Pulmonary artery endothelial cell (primary cell): Measurements from ENCODE around the gene VARS1. TPM values are rescaled to one million over a fixed set of nuclear protein-coding genes. Genes with fewer than 3 reads are reported as not detected.
"Not testable (repeated sequence)": the region's sequence is repeated elsewhere in the genome, so short reads cannot be mapped to it uniquely, and the experiment has no call there.

ENCODE experiments used
- DNase-seq: peaks from one replicate; pipeline ENCODE4 v3.0.0-alpha.2; 2011; ENCODE audit warnings: low read depth, low spot score
- total RNA-seq: library from RNA; depleted of rRNA; stranded (reverse); fragments of >200 nt; gene quantifications from 2 replicates; pipeline ENCODE4 v1.2.3, GENCODE V29; 2014

The VARS1 gene
- total RNA-seq, 1 donor from 2014 or later = 74.0 TPM

- no peak for DNase-seq
These were observed 26.7 kb upstream of the VARS1 start for GRCh38 chr6:31822036-31822821.

DNA sequence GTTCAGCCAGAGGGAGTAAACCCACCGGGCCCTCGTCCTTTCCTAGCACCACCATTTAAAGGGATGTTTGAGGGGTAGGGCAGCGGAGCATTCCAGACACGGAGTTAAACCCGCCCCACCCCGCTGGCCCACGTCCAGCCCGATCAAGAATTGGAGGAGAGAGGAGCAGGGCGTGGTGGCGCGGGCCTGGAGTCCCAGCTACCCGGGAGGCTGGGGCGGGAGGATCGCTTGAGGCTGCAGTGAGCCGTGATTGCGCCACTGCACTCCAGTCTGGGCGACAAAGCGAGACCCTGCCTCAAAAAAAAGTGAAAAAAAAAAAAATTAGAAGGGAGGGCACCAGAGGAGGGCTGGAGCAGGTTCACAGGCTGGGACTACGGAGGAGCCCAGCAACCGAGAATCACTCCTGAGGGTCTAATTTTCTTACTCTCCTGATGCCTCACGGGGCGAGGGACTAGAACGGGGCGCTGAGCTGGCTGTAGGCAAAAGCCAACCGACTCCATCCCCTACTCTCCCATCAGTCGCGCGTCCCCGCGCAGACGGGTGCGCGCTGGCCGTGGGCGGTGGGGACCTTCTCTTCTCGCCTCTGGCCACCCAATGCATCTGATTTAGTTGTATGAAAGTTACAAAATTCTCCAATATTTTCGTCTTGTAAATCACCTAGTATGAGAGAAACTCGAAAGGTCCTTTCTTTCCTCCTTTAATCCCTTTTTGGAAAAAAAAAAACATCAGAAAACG, 25.9 kb upstream of the VARS1 start:
- DNase-seq = no peak

DNA sequence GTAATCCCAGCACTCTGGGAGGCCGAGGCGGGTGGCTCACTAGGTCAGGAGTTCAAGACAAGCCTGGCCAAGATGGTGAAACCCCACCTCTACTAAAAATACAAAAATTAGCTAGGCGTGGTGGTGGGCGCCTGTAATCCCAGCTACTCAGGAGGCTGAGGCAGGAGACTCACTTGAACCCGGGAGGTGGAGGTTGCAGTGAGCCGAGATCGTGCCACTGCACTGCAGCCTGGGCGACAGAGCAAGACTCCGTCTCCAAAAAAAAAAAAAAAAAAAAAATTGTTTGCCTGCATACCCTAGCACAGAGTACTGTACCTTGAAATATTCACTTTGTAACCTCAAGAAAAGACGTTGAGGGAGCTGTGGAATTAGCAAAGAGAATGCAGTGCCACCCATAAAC, 24.8 kb upstream of the VARS1 start:
- DNase-seq = not testable (repeated sequence)

DNA sequence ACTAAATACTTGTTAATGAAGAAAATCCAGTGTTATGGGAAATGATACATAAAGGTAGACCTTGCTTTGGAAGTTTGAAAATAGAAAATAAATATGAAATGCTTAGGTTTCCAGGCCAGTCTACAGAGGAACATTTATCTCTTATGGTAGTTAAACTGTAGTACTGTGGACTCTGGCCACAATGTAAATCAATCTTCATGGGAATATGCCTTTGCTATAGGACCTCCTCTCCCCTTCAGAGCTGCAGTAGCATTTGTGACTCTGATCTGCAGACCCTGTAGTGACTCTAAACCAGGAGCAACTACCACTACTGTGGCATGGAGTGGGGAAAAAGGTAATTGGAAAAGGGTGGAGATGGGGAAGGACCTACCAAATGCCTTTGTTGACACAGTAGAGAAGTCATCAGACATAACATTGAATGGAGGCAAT, 24.3 kb upstream of the VARS1 start:
- no peak for DNase-seq

DNA sequence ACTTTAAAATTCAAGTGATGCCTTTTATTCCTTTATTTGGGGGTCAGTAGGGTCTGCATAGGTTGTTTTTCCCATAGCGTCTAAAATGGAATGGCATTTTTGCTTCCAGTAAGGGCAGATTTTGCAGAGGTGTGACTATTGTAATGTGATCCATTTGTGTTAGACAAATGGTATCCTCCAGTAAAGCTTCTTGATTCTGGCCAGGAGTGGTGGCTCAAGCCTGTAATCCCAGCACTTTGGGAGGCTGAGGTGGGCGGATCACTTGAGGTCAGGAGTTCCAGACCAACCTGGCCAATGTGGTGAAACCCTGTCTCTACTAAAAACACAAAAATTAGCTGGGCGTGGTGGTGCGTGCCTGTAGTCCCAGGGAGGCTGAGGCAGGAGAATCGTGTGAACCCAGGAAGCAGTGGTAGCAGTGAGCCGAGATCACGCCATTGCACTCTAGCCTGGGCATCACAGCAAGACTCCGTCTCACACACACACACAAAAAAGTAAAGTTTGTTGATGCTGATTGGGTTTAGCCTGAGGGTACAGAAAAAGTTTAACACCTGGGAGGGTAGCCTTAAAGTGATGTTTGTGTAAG, 22.5 kb upstream of the VARS1 start:
- DNase-seq = not testable (repeated sequence)

DNA sequence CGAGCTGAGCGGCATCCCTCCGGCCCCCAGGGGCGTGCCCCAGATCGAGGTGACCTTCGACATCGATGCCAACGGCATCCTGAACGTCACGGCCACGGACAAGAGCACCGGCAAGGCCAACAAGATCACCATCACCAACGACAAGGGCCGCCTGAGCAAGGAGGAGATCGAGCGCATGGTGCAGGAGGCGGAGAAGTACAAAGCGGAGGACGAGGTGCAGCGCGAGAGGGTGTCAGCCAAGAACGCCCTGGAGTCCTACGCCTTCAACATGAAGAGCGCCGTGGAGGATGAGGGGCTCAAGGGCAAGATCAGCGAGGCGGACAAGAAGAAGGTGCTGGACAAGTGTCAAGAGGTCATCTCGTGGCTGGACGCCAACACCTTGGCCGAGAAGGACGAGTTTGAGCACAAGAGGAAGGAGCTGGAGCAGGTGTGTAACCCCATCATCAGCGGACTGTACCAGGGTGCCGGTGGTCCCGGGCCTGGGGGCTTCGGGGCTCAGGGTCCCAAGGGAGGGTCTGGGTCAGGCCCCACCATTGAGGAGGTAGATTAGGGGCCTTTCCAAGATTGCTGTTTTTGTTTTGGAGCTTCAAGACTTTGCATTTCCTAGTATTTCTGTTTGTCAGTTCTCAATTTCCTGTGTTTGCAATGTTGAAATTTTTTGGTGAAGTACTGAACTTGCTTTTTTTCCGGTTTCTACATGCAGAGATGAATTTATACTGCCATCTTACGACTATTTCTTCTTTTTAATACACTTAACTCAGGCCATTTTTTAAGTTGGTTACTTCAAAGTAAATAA, 21.8 kb upstream of the VARS1 start:
- DNase-seq = not testable (repeated sequence)

DNA sequence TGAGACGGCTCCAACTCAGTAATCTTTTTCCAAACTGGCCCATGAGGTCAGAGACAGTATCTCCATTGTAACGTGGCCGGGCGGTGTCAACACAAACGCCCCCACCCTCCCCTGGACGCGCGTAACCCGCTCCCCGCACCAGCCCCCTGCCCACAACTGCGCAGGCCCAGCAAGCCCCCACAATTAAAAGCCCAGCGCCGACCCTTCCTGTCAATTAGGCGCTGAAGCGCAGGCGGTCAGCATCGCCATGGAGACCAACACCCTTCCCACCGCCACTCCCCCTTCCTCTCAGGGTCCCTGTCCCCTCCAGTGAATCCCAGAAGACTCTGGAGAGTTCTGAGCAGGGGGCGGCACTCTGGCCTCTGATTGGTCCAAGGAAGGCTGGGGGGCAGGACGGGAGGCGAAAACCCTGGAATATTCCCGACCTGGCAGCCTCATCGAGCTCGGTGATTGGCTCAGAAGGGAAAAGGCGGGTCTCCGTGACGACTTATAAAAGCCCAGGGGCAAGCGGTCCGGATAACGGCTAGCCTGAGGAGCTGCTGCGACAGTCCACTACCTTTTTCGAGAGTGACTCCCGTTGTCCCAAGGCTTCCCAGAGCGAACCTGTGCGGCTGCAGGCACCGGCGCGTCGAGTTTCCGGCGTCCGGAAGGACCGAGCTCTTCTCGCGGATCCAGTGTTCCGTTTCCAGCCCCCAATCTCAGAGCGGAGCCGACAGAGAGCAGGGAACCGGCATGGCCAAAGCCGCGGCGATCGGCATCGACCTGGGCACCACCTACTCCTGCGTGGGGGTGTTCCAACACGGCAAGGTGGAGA, 19.7 kb upstream of the VARS1 start, which contains the start of the genes HSPA1A and HSPA1L:
Gene HSPA1A (plus strand): TSS at position 519 of the 814 bp plus-strand sequence. CDS start 214 bp downstream, at position 733.
Gene HSPA1L (minus strand): TSS at position 259 of the 814 bp plus-strand sequence. CDS start 3,311 bp downstream, outside the sequence.
- DNase-seq = peak; percentile 91

GRCh38 chr6:31814677-31815024, 19.1 kb upstream of the VARS1 start:
- DNase-seq = peak; percentile 92

DNA sequence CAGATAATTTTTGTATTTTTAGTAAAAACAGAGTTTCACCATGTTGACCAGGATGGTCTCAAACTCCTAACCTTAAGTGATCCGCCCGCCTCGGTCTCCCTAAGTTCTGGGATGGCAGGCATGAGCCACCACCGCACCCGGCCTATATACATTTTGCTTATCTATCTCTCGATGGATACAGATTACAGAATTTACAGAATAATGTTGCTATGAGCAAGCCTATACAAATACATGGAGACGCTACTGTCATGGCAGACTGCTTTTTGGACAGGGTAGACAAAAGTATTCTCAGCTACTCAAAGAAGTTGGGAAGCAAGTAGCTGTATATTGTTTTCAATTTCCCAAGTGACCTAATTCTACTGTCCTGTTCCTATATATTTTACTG, 17.9 kb upstream of the VARS1 start:
- DNase-seq = no peak

GRCh38 chr6:31811645-31812044, 16.1 kb upstream of the VARS1 start:
- DNase-seq = no peak

GRCh38 chr6:31808599-31808998, 13.0 kb upstream of the VARS1 start:
- DNase-seq = not testable (repeated sequence)

DNA sequence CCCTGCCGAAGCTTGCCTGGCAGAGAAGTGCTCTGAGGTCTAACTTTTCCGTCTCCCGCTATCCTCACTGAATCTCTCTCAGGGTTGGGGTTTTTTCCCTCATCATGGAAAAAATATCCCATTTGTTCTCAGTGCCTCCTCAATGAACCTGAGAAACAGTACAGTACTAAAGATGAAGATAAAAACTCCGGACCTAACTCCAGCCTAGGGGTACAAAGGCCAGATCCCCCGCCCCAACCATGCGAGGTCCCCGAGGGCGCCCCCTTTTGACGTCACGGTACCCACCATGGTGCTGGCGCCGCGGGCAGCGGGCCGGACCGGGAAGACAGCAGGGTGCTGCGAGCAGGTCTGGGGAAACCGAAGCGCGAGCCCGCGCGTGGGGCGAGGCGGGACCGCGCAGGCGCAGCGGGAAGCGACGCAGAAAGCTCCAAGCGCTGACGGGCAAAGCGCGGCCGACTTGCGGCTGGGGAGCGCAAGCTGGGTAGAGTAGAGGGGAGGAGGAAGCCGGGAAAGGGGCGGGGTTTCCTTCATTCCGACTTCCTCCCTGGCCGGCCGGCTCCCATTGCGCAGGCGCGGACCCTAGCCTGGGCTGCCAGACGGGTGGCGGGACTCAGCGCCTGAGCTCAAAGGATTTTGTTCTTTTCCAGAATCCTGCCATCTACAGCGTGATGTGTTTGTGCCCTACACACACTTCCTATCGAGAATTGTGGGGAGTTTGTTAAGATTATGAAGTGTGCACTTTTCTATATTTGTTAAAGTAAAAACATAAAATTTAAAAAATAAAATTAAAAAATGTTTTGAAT, 11.1 kb upstream of the VARS1 start, which contains the start of gene LSM2:
Gene LSM2 (minus strand): TSS at position 497 of the 803 bp plus-strand sequence. CDS start 209 bp downstream, at position 288.
- DNase-seq = peak; percentile 85

- DNase-seq = no peak
These were observed 10.5 kb upstream of the VARS1 start for GRCh38 chr6:31805939-31806469.

DNA sequence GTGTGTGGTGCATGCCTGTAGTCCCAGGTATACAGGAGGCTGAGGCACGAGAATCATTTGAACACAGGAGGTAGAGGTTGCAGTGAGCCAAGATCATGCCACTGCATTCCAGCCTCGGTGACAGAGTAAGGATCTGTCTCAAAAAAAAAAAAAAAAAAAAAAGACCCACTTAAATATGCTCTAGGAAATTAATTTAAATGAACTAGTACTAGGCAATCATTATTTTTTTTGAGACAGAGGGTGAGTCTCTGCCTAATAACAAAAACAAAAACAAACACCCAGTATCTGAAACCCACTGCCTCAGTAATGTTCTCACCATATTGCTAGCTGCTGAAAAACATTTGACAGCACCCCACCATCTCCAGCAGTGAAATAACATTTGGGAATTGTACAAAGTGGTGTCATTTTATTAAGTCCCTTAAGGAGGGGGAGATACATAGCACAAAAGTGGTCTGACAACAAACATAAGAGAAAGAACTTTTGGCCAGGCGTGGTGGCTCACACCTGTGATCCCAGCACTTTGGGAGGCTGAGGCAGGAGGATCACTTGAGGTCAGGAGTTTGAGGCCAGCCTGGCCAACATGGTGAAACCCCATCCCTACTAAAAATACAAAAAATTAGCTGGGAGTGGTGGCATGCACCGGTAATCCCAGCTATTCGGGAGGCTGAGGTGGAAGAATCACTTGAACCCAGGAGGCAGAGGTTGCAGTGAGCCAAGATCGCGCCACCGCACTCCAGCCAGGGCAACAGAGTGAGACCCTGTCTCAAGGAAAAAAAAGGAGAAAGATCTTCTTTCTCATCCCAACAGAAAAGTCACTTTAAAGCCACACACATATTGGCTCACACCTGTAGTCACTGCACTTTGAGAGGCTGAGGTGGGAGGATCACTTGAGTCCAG, 5.7 kb upstream of the VARS1 start:
- not testable (repeated sequence) for DNase-seq

DNA sequence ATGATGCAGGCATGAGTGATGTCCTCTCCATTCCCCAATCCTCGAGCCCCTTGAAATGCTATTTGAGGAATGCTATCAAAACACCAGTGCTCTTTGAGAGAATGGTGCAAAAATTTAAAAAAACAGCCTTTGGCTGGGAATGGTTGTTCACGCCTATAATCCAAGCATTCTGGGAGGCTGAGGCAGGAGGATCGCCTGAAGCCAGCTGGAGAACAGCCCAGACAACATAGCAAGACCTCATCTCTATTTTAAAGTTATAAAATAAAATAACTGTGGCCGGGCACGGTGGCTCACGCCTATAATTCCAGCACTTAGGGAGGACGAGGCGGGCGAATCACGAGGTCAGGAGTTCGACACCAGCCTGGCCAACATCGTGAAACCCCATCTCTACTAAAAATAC, 4.2 kb upstream of the VARS1 start:
- no peak for DNase-seq

- no peak for DNase-seq
These were observed 2.0 kb upstream of the VARS1 start for GRCh38 chr6:31797588-31797987.

GRCh38 chr6:31796993-31797385, 1.4 kb upstream of the VARS1 start:
- DNase-seq = no peak
